Neural progenitor cell (in vitro differentiated cells): ENCODE results near the gene ERC2. TPM values are rescaled to one million over a fixed set of nuclear protein-coding genes. Genes with fewer than 3 reads are reported as not detected.

Source experiments
- DNase-seq: peaks from one replicate; pipeline ENCODE4 v3.0.0-alpha.2; 2016; ENCODE audit warnings: low spot score
- H2AFZ ChIP-seq: fragments of 200-600 bp; sonication (generic); replicated peaks from 2 replicates; pipeline ENCODE4 v1.6.1; 2016; ENCODE audit warnings: antibody characterized with exemption
- H3F3A ChIP-seq: fragments of 200-600 bp; sonication (generic); 2 replicates; pipeline ENCODE4 v1.6.1; 2016; ENCODE audit warnings: antibody characterized with exemption, low read depth
- H3K27ac ChIP-seq: fragments of 200-600 bp; sonication (generic); 2 replicates; pipeline ENCODE4 v1.5.1; 2016; ENCODE audit warnings: mild to moderate bottlenecking
- H3K27me3 ChIP-seq: fragments of 200-600 bp; sonication (generic); 2 replicates; pipeline ENCODE4 v1.6.1; 2016; ENCODE audit warnings: mild to moderate bottlenecking, moderate library complexity
- H3K36me3 ChIP-seq: fragments of 200-600 bp; sonication (generic); 2 replicates; pipeline ENCODE4 v1.5.1; 2016
- H3K4me1 ChIP-seq: fragments of 200-600 bp; sonication (generic); 2 replicates; pipeline ENCODE4 v1.6.1; 2016; ENCODE audit warnings: mixed run types
- H3K4me2 ChIP-seq: fragments of 200-600 bp; sonication (generic); 2 replicates; pipeline ENCODE4 v1.6.1; 2016
- H3K4me3 ChIP-seq: fragments of 200-600 bp; sonication (generic); 2 replicates; pipeline ENCODE4 v1.5.1; 2016
- H3K79me2 ChIP-seq: fragments of 200-600 bp; sonication (generic); 2 replicates; pipeline ENCODE4 v1.6.1; 2016; ENCODE audit warnings: low read depth
- H3K9ac ChIP-seq: fragments of 200-600 bp; sonication (generic); 2 replicates; pipeline ENCODE4 v1.6.1; 2016
- H3K9me3 ChIP-seq: fragments of 200-600 bp; sonication (generic); 2 replicates; pipeline ENCODE4 v1.5.1; 2016; ENCODE audit warnings: low read depth
- H4K20me1 ChIP-seq: fragments of 200-600 bp; sonication (generic); 2 replicates; pipeline ENCODE4 v1.6.1; 2016; ENCODE audit warnings: low read depth
- H3K27ac Mint-ChIP-seq: 3 replicates; pipeline ENCODE4 v1.8.0; 2021; ENCODE audit warnings: mixed read lengths
- H3K27me3 Mint-ChIP-seq: 2 replicates; pipeline ENCODE4 v1.8.0; 2022; ENCODE audit warnings: low read depth, mild to moderate bottlenecking, inconsistent platforms, moderate library complexity, mixed read lengths; ENCODE audit not compliant: insufficient read depth
- H3K36me3 Mint-ChIP-seq: 3 replicates; pipeline ENCODE4 v1.8.0; 2021; ENCODE audit warnings: mixed read lengths
- H3K4me1 Mint-ChIP-seq: 3 replicates; pipeline ENCODE4 v1.8.0; 2021; ENCODE audit warnings: mixed read lengths
- H3K4me3 Mint-ChIP-seq: 3 replicates; pipeline ENCODE4 v1.8.0; 2021; ENCODE audit warnings: mild to moderate bottlenecking, moderate library complexity, mixed read lengths
- H3K9me3 Mint-ChIP-seq: 3 replicates; pipeline ENCODE4 v1.8.0; 2020; ENCODE audit warnings: mixed read lengths
- EZH2 ChIP-seq: fragments of 200-600 bp; sonication (generic); IDR thresholded peaks from 2 replicates; pipeline ENCODE4 v1.6.1; 2017; ENCODE audit warnings: antibody characterized with exemption, mild to moderate bottlenecking, moderate library complexity
- EZH2phosphoT487 ChIP-seq: fragments of 200-600 bp; sonication (generic); IDR thresholded peaks from 2 replicates; pipeline ENCODE4 v1.6.1; 2017; ENCODE audit warnings: antibody characterized with exemption
- total RNA-seq: library from RNA; depleted of rRNA; stranded (reverse); fragments of >200 nt; gene quantifications from 2 replicates; pipeline ENCODE4 v1.2.3, GENCODE V29; 2015; ENCODE audit warnings: low replicate concordance
- TF ChIP-seq, protein P1 (sequence below): fragments of 200-600 bp; sonication (generic); IDR thresholded peaks from 2 replicates; pipeline ENCODE4 v1.5.1; 2017; ENCODE audit warnings: antibody characterized with exemption, mild to moderate bottlenecking

The ERC2 gene
- total RNA-seq, 1 donor from 2014 or later, result 24.8 TPM

DNA sequence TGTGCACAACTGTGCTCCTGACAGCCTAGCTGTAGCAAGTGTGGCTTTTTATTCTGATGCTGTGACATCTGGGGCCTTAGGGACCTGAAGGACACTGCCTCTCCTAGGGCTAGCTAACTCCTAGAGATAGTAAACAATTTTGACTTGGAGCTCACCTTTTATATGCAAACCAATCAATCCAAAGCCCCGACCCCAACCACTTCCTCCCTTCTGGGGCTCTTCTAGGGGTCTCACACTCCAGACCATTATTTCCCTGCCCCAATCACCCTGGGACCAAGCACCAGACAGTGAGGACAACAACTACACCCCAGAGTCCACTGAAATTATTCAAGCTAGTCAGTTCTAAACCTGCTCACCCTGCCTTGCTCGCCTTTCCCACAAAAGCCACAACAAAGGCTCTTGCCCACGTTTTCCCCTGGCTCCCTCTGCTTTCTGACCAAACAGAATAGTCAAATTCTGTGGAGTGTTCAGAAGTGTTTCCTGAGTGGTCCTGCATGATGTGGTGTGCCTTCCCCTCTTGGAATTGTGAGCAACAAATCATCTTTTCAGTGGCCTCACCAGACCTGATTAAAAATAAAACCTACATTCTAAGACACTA lies 897.0 kb downstream of the ERC2 start:
- no peak overlapping the region for H3K4me3 Mint-ChIP-seq
- H3K4me2 ChIP-seq, result peak overlapping the region; percentile 21
- H3K27ac Mint-ChIP-seq, result peak overlapping the region; percentile 85

DNA sequence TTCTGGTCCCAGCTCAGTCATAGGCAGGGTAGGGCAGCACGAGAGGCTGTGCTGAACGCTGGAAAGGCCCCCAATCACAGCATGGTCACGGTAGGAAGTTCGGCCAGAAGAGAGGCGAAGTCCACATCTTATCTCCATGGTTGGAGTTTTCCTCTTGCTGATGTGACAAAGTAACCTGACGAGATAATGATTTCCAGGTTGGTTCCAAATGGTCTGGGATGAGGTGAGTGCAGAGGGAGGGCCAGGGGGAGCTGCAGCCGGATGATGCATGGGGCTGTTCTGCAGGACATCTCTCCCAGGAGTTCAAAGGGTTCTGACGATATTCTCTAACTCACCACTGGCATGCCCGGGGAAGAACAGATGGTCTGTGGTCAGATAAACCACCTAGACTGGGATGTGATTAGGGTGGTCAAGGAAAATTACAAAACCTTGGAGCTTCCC lies 898.0 kb downstream of the ERC2 start:
- H3K4me1 Mint-ChIP-seq, result peaks cover 23% of the 10 kb centered on the region
- H3K27ac Mint-ChIP-seq, result no peak overlapping the region
- Histone ChIP-seq H3K27me3 (no peaks in the 10 kb centered on the region), H3F3A (peaks cover 12% of the 10 kb centered on the region), H3K4me1 (peaks cover 9% of the 10 kb centered on the region), H3K79me2 (no peaks in the 10 kb centered on the region), H3K9ac (no peak overlapping the region), H3K9me3 (no peaks in the 10 kb centered on the region), H3K4me3 (no peak overlapping the region), H2AFZ (no peak overlapping the region), H3K36me3 (no peaks in the 10 kb centered on the region), H4K20me1 (no peaks in the 10 kb centered on the region), H3K27ac (no peak overlapping the region), H3K4me2 (no peak overlapping the region)
- DNase-seq, result no peak
- H3K36me3 Mint-ChIP-seq, result no peaks in the 10 kb centered on the region
- H3K27me3 Mint-ChIP-seq, result peaks cover 11% of the 10 kb centered on the region
- no peak for TF ChIP-seq EZH2
- TF ChIP-seq, protein P1, sequence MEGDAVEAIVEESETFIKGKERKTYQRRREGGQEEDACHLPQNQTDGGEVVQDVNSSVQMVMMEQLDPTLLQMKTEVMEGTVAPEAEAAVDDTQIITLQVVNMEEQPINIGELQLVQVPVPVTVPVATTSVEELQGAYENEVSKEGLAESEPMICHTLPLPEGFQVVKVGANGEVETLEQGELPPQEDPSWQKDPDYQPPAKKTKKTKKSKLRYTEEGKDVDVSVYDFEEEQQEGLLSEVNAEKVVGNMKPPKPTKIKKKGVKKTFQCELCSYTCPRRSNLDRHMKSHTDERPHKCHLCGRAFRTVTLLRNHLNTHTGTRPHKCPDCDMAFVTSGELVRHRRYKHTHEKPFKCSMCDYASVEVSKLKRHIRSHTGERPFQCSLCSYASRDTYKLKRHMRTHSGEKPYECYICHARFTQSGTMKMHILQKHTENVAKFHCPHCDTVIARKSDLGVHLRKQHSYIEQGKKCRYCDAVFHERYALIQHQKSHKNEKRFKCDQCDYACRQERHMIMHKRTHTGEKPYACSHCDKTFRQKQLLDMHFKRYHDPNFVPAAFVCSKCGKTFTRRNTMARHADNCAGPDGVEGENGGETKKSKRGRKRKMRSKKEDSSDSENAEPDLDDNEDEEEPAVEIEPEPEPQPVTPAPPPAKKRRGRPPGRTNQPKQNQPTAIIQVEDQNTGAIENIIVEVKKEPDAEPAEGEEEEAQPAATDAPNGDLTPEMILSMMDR, result no peak
- no peak for TF ChIP-seq EZH2phosphoT487
- no peaks in the 10 kb centered on the region for H3K9me3 Mint-ChIP-seq
- H3K4me3 Mint-ChIP-seq, result no peak overlapping the region

More for the DNA sequence above, 897.0 kb downstream of the ERC2 start:
- no peak overlapping the region for H3K4me3 ChIP-seq
- no peaks in the 10 kb centered on the region for H3K36me3 ChIP-seq
- H3K9me3 ChIP-seq, result no peaks in the 10 kb centered on the region
- no peaks in the 10 kb centered on the region for H3K27me3 ChIP-seq
- peaks cover 9% of the 10 kb centered on the region for H3K4me1 ChIP-seq
- DNase-seq, result no peak
- Mint-ChIP-seq H3K36me3 (no peaks in the 10 kb centered on the region), H3K9me3 (no peaks in the 10 kb centered on the region), H3K4me1 (peaks cover 25% of the 10 kb centered on the region), H3K27me3 (peaks cover 11% of the 10 kb centered on the region)
- no peaks in the 10 kb centered on the region for H3K79me2 ChIP-seq
- H3K9ac ChIP-seq, result no peak overlapping the region
- H3F3A ChIP-seq, result peaks cover 12% of the 10 kb centered on the region
- no peak for TF ChIP-seq EZH2phosphoT487
- no peak for TF ChIP-seq EZH2
- TF ChIP-seq, protein P1, result no peak
- H2AFZ ChIP-seq, result no peak overlapping the region
- H3K27ac ChIP-seq, result no peak overlapping the region
- no peaks in the 10 kb centered on the region for H4K20me1 ChIP-seq

DNA sequence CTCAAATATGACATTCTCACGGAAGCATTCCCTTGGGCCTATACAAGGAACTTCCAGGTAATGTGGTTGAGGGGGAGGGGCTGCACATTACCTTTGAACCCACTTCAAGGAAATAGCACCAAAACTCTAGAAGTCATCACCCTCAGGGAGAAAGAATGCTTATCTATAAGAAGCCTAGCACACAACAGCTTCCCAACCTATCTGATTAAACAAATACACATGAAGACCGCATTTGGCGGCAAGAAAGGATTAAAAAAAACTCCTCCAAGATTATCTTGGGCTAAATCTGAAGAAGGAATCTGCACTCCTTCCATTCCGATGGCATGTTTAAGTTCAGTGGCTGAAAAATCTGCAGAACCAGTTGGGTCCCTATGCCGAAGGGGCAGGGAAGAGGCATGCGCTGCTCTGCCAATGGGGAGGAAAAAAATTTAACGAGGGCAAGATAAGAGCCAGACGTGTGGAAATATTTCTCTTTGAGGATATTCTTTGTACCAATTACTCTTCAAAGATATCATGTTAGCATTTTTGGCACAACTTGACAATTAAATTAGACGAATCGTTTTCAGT lies 899.2 kb downstream of the ERC2 start:
- H3K4me1 ChIP-seq, result peaks cover 9% of the 10 kb centered on the region
- H3K36me3 ChIP-seq, result no peaks in the 10 kb centered on the region
- Mint-ChIP-seq H3K27me3 (peaks cover 11% of the 10 kb centered on the region), H3K9me3 (no peaks in the 10 kb centered on the region), H3K36me3 (no peaks in the 10 kb centered on the region), H3K27ac (no peak overlapping the region), H3K4me3 (no peak overlapping the region), H3K4me1 (peaks cover 23% of the 10 kb centered on the region)
- no peaks in the 10 kb centered on the region for H3K79me2 ChIP-seq
- DNase-seq, result no peak
- no peaks in the 10 kb centered on the region for H4K20me1 ChIP-seq
- peaks cover 12% of the 10 kb centered on the region for H3F3A ChIP-seq
- H3K27me3 ChIP-seq, result no peaks in the 10 kb centered on the region
- no peak overlapping the region for H3K27ac ChIP-seq
- H3K9ac ChIP-seq, result no peak overlapping the region
- TF ChIP-seq EZH2 (no peak), EZH2phosphoT487 (no peak)
- TF ChIP-seq, protein P1, result no peak
- no peak overlapping the region for H3K4me2 ChIP-seq
- no peak overlapping the region for H3K4me3 ChIP-seq
- no peaks in the 10 kb centered on the region for H3K9me3 ChIP-seq
- H2AFZ ChIP-seq, result no peak overlapping the region
